HG03025 (cell line): Measurements from ENCODE around the gene CCR5AS.
"Not testable (repeated sequence)": the region's sequence is repeated elsewhere in the genome, so short reads cannot be mapped to it uniquely, and the experiment has no call there.

Source experiments
- ATAC-seq: cut with Tn5 transposase; IDR thresholded peaks from one replicate; pipeline ENCODE4 v1.9.1; 2021; ENCODE audit warnings: mild to moderate bottlenecking, moderate library complexity; ENCODE audit not compliant: unreplicated experiment, low FRiP score

CCR5AS gene

DNA sequence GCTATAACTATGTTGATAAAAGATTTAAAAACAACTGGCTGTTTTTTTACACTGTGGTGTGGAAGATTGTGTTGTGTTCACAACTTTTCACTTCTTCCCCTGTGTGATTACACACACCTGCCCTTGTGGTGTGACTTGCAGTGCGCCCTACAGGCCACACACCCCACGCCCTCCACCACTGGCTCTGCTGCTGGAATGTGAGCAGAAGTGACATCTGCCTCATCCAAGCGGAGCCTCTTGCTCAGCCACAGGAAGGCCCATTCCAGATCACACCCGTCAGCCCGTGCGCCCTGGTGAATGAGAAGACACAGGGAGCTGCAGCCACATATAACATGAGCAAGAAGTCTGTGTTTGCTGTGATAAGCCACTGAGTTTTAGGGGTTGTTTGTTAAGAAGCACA, 46.0 kb downstream of the CCR5AS start:
- ATAC-seq = no peak

DNA sequence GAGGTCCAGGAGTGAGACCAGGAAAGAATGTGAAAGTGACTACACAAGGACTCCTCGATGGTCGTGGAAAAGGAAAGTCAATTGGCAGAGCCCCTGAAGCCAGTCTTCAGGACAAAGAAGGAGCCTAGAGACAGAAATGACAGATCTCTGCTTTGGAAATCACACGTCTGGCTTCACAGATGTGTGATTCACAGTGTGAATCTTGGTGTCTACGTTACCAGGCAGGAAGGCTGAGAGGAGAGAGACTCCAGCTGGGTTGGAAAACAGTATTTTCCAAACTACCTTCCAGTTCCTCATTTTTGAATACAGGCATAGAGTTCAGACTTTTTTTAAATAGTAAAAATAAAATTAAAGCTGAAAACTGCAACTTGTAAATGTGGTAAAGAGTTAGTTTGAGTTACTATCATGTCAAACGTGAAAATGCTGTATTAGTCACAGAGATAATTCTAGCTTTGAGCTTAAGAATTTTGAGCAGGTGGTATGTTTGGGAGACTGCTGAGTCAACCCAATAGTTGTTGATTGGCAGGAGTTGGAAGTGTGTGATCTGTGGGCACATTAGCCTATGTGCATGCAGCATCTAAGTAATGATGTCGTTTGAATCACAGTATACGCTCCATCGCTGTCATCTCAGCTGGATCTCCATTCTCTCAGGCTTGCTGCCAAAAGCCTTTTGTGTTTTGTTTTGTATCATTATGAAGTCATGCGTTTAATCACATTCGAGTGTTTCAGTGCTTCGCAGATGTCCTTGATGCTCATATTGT, 47.0 kb downstream of the CCR5AS start:
- ATAC-seq = no peak

GRCh38 chr3:46358466-46358865, 48.4 kb downstream of the CCR5AS start:
- ATAC-seq = no peak

- ATAC-seq = no peak
These were observed 50.0 kb downstream of the CCR5AS start for GRCh38 chr3:46356909-46357308.

GRCh38 chr3:46356276-46356675, 50.6 kb downstream of the CCR5AS start:
- no peak for ATAC-seq

DNA sequence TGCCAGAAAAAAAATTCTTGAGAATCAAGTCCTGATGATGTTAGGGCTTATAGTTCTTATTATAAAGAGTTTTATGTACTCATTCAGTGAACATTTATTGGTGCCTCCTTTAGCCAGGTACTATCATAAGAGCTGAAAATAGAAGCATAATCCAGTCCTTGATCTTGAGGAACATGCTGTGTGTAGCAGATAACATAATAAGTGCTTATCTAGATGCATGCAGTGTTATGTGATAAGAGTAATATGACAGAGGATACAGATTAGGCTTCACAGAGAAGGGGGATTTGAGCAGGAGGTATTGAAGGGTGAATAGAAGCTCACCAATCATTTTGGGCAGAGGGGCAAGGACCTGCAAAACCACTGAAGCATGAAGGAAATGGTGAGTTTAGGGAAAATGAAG, 51.9 kb downstream of the CCR5AS start:
- no peak for ATAC-seq

- ATAC-seq = no peak
These were observed 52.4 kb downstream of the CCR5AS start for GRCh38 chr3:46354478-46354877.

GRCh38 chr3:46353647-46354410, 53.0 kb downstream of the CCR5AS start, which contains the start of gene CCR2:
Gene CCR2, plus strand, starts transcription at chr3:46354111. Its CDS starts 3,417 bp downstream, at chr3:46357528.
- ATAC-seq = no peak

DNA sequence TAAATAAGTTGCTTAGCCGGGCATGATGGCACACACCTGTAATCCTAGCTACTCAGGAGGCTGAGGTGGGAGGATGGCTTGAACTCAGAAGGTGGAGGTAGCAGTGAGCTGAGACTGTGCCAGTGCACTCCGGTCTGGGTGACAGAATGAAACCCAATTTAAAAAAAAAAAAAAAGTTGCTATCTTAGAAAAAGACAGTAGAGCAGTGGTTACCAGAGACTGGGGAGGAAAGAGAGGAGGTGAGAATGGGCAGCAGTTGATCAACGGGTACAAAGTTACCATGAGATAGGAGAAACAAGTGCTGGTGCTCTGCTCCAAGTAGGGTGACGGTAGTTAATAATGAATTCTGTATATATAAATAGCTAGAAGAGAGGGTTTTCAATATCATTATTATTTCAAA, 53.8 kb downstream of the CCR5AS start:
- ATAC-seq = no peak

- ATAC-seq = no peak
These were observed 55.2 kb downstream of the CCR5AS start for GRCh38 chr3:46351646-46352045.

DNA sequence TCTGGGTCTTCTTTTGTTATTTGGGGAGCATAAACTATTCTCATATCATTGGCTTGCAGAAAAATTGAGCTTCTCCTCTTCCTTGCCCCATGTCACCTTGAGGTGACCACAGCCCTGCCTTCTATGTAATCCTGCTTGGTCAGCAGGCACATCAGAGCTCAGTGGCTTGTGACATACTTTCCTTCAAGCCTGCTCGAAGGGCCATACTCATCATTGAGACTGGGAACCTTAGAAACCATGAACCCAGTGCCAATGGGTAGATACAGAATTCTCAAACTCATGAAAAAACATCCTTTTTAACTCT, 56.7 kb downstream of the CCR5AS start:
- ATAC-seq = no peak

- no peak for ATAC-seq
These were observed 57.2 kb downstream of the CCR5AS start for GRCh38 chr3:46349484-46350261.

GRCh38 chr3:46348823-46349482, 57.9 kb downstream of the CCR5AS start:
- no peak for ATAC-seq

- ATAC-seq = no peak
These were observed 62.4 kb downstream of the CCR5AS start for GRCh38 chr3:46344476-46344875.

GRCh38 chr3:46338840-46339239, 68.0 kb downstream of the CCR5AS start:
- no peak for ATAC-seq

GRCh38 chr3:46337911-46338310, 69.0 kb downstream of the CCR5AS start:
- ATAC-seq = no peak

GRCh38 chr3:46335541-46335940, 71.3 kb downstream of the CCR5AS start:
- ATAC-seq = no peak

- ATAC-seq = no peak
These were observed 72.0 kb downstream of the CCR5AS start for GRCh38 chr3:46334741-46335478.

DNA sequence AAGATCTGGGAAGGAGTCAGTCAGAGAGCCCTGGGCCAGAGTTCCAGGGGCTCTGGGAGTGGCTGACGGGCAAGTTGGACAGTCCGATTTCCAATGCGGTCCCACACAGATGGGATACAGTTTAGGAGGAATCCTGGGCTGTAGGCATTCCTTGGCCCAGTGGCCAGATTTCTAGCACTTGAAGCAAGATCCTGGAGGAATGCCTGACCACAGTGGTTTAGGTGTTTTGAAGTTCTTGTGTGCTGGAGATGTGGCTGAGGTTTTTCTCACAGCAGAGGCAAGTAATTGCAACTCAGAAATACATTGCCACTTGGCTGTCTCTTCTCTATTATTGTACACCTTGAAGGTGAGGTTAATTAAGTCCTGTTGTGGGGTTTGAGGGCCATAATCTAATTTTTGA, 76.2 kb downstream of the CCR5AS start:
- not testable (repeated sequence) for ATAC-seq

DNA sequence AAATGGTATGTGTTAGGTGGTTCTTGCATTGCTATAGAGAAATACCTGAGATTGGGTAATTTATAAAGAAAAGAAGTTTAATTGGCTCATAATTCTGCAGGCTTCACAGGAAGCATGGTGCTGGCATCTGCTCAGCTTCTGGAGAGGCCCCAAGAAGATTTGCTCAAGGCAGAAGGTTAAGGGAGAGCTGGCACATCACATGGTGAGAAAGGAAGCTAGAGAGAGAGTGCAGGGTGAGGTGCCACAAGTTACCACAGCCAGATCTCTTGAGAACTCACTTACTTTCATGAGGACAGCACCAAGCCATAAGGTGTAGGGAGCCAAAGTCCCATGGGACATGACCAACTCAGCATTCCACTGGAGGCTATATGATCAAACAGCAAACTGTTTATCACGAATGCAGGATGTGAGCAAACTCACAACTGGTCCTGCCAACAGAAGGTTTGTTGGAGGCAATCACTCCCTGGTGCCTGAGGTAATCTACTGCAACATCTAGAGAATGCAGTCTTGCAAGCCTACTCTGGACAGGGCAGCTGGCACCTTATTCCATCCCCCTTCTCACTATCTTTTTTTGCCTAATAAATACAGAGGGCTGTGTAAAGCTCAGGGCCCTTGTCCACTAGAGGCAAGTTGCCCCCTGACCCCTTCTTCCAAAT, 81.1 kb downstream of the CCR5AS start:
- no peak for ATAC-seq
